Measurements from ENCODE around the gene PRKCZ.
A peak's percentile ranks its signal among the peaks of the same experiment; 100 is the strongest.

The PRKCZ gene

GRCh38 chr1:2165646-2166045 is 115.4 kb downstream of the PRKCZ start:
- DNase-seq: no peak

GRCh38 chr1:2166254-2166653 is 116.0 kb downstream of the PRKCZ start:
- no peak for DNase-seq

DNA sequence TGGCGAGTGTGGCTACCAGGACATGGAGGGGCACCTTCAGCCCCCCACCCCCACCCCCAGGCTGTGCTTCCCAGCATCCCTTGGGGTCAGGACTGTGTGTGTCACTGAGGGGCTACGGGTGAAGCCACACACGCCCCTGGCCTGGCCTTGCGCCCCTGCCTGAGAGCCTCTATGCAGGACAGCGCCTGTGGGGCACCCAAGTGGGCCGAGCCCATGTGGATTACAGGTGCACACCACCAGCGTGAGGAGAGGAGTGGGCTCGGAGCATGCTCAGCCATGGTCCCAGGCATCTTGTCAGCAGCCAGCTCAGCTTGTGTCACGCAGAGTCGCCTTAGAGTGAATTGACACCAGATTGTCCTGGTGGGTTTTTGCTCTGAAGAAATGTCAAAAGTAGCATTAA is 116.5 kb downstream of the PRKCZ start:
- no peak for DNase-seq

- DNase-seq: no peak
These were observed 117.9 kb downstream of the PRKCZ start for GRCh38 chr1:2168090-2168489.

GRCh38 chr1:2168535-2168934 is 118.3 kb downstream of the PRKCZ start:
- no peak for DNase-seq

DNA sequence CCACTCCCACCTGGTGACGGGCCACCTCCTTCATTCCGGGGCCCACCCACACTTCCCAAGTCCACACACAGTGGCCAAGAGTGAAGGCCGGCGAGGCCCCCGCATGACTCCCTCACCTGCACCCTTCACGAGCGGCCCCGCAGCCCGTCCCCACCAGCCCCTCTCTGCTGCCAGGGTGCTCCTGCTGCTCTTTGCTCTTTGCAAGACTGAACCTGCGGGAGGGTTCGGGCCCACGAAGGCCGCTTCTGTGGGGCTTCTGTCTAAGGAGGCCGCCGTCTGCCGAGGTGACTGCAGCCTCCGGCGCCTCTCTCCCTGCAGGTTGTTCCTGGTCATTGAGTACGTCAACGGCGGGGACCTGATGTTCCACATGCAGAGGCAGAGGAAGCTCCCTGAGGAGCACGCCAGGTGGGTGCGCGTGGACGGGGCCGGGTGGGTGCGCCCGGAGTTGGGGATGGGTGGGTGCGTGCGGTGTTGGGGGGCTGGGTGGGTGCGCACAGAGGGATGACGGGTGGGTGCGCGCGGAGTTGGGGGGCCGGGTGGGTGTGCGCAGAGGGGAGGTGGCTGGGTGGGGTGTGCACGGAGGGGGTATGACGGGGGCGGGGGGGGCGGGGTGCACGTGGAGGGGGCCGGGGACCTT is 119.1 kb downstream of the PRKCZ start:
- DNase-seq: no peak

- DNase-seq: no peak
These were observed 120.0 kb downstream of the PRKCZ start for GRCh38 chr1:2170211-2170610.

GRCh38 chr1:2172012-2172411 is 121.8 kb downstream of the PRKCZ start:
- no peak for DNase-seq

DNA sequence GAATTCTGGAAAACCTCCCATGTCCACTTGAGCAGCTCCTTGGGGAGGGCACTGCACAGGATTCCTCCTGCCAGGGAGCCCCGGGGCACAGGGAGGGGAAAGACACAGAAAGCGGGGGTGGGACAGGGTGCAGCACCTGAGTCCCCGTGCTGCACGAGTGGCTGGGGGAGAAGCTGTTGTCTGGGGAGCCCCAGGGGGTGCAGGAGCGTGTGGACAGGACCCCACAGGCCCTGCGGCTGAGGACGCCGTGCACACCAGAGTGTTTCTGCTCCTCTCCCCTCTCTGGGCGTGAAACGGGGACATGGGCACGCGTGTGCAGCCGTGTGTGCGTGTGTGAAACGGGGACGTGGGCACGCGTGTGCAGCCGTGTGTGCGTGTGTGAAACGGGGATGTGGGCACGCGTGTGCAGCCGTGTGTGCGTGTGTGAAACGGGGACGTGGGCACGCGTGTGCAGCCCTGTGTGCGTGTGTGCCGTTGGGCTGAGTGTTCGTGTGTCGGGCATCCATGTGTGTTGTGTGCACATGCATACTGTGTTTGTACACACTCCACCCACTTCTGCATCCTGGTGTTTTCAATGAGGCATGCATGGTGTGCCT is 122.4 kb downstream of the PRKCZ start:
- no peak for DNase-seq

DNA sequence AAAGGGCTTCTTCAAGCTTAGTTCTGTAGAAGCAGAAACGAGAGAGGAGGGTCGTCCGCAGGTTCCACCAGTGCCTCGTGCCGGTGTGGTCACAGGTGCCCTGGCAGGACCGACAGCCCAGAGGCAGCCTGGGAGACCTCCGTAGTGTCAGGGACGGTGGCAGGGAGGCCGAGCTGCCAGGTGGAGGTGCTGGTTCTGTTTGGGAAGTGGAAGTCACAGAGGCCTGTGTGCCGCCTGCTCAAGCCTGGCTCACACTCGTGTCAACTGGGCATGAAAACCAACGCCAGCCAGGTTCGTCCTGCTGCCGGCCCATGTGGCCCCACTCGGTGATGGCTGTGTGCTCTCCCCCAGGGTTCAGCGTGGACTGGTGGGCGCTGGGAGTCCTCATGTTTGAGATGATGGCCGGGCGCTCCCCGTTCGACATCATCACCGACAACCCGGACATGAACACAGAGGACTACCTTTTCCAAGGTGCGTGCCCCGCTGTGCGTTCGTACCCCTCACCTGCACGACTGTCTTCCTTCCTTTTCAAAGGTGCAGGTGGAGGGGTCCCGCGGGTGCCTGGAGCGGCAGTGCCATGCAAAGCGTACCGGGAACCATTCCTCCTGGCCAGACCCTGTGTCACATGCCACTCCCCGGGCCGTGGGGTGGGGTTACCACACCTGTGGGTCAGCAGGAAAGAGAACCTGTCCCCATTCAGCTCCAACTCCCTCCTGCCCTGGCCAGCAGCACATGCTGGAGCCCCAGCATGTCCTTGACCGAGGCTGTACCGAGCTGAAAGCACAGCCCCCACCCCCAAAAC is 123.5 kb downstream of the PRKCZ start:
- no peak for DNase-seq

- DNase-seq: peak; percentile 42
These were observed 124.3 kb downstream of the PRKCZ start for GRCh38 chr1:2174348-2175054.

DNA sequence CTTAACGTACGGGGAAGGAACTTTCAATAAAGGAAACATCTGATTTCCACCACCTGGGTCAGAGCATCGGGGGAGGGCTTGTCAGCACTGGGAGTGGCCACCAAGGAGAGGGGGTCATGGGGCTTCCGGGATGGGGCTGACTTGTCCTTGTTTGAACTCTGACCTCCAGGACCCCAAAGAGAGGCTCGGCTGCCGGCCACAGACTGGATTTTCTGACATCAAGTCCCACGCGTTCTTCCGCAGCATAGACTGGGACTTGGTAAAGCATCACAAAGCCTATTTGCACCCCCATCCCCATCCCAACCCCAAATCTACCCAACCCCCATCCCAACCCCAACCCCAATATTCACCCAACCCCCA is 124.8 kb downstream of the PRKCZ start:
- DNase-seq: no peak

DNA sequence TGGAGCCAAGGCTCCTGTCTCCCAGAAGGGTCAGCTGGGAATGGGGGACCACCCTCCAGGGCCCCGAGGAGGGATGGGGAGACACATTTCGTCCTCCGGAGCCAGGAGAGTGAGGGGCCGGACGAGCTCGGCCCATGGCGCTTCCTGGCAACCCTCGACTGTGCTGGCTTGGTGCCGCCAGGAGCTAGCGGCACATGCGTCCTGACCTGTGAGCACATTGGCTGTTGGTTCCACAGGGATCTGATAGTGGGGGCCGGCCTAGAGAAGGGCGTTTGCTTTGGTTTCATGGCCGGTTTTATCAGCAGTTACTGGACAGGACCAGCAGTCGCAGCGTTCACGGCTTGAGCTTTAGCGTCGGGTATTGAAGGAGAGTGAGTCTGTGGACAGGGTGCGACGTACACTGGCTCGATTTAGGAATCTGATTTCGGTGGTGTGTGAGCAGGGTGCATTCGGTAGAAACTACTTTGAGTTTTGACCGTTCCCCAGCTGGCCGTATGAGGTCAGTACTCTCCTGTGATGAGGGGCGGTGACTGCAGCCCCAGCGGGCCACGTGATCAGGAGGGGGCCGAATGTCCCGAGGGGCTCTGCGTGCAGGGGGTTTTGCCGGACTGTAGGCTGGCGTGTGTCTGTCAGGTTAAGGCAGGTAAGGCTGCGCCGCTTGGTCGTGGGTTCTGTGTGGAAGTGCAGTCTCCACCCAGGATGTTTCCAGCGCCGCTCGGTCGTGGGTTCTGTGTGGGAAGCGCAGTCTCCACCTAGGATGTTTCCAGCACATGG is 125.7 kb downstream of the PRKCZ start:
- no peak for DNase-seq

DNA sequence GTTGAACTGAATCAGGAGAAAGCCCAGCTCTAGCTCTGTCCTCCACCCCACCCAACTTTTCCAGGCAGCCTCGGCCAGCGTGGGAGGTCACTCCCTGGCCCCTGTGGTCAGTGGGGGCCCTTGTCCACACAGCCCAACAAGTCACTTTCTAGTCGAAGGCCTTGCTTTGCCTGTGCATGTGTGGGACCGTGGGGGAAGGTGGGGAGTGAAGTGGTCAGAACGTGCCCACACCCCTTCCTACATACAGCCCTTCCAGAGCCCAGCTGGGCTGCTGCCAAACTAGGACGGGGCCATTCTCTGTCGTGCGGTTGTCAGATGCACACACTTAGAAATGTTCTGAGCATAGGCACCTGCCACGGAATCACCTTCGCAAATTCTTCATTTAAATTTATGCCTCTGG is 126.4 kb downstream of the PRKCZ start:
- no peak for DNase-seq

GRCh38 chr1:2177541-2177940 is 127.3 kb downstream of the PRKCZ start:
- DNase-seq: no peak

- no peak for DNase-seq
These were observed 127.8 kb downstream of the PRKCZ start for GRCh38 chr1:2177946-2178538.

DNA sequence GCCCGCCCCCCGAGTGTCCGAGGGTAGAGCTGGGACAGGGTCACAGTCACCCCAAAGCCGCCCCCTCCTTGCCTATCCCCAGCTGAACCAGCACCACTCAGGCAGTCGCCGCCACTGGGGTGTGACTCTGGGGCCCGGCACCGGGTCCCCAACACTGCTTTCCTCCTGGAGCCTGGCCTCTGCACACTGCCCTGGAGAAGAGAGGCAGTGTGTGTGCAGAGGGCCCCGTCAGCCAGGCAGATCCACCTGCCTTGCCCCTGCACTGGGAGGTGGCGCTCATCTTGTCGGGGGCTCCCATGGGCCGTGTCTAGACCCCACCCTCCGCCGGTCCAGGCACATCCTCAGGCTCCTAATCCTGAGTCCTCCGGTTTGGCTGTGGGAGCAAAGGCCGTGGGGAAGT is 128.7 kb downstream of the PRKCZ start:
- no peak for DNase-seq

DNA sequence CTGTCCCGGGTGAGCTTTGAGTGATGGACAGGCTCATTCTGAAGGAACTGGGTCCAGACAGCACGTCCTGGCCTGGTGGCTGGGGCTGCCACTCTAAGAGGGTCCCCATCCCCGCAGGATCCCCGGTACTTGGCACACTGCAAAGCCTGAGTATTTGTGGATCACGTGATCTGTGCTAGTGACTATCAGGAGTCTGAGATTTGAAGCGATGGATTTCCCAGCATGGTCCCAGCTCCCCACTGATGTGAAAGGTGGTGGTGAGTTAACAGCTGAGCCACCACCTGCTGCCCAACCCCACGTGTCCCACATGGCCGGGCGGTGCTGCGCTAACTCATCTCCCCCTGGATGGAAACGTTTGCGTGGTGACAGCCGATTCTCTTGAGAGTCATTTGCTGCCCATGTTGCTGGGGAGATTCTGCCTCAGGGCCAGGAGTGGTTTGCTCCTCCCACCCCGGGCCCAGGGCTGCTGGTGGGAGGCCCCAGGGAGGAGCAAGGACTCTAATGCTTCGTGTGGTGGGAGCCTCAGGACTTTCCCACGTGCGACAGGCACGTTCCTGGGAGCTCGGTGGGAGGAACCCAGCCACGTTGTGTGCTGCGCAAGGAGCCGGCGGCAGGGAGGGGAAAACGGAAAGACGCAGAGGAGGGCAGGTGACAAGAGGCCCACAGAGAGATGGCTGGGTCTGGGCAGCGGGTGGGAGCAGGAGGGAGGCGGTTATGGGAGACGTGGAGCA is 129.2 kb downstream of the PRKCZ start:
- DNase-seq: no peak

DNA sequence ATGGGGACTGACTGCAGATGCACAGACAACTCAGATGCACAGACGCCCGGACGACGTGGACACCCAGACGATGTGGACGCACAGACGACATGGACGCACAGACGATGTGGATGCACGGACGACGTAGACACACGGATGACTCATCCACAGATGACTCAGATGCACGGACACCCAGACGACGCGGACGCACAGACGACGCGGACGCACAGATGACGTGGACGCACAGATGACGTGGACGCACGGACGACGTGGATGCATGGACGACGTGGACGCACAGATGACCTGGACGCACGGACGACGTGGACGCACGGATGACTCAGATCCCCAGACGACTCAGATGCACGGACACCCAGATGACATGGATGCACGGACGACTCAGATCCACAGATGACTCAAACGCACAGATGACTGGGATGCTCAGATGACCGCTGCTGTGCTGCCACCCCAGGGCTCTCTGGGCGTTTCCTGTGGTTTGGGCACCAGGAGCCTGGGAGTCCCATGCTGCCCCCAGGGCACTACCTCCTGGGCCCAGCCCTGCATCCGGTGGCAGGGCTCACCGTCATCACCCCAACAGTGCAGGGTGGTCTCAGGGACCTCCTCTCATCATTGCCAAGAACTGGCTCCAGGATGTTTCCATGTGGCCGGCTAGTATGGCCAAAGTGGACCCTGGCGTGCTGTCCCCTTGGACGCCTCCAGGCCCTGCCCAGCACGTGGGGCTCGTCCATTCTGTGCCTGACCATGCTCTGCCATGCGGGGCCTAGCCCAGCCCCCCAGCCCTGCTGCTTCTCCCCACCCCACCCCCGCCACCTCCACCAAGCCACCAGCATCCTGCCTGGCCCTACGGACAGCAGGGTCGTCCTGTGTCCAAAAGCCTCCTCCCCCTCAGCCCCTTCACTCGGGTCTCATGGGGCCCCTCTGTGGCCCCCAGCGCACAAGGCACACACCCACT is 130.4 kb downstream of the PRKCZ start:
- no peak for DNase-seq

- no peak for DNase-seq
These were observed 131.1 kb downstream of the PRKCZ start for GRCh38 chr1:2181271-2181670.

- DNase-seq: no peak
These were observed 131.5 kb downstream of the PRKCZ start for GRCh38 chr1:2181752-2182151.

All from OCI-M1 (cell line).